HG03064 (cell line): ENCODE results near the gene TECPR1.

Experiments used
- ATAC-seq: cut with Tn5 transposase; IDR thresholded peaks from one replicate; pipeline ENCODE4 v1.9.1; 2021; ENCODE audit warnings: low read depth; ENCODE audit not compliant: unreplicated experiment

TECPR1 gene

GRCh38 chr7:98213888-98214810 lies 37.9 kb downstream of the TECPR1 start:
- ATAC-seq, result no peak

GRCh38 chr7:98213296-98213887 lies 38.6 kb downstream of the TECPR1 start:
- ATAC-seq, result no peak

- no peak for ATAC-seq
These were observed 39.4 kb downstream of the TECPR1 start for GRCh38 chr7:98212532-98213041.

GRCh38 chr7:98211676-98212531 lies 40.1 kb downstream of the TECPR1 start:
- no peak for ATAC-seq

- ATAC-seq, result no peak
These were observed 40.8 kb downstream of the TECPR1 start, which contains the start of gene BHLHA15 for GRCh38 chr7:98211221-98211675. Gene BHLHA15, plus strand, starts transcription at chr7:98211439. Its CDS starts 871 bp downstream, at chr7:98212310.

GRCh38 chr7:98210513-98211220 lies 41.4 kb downstream of the TECPR1 start:
- no peak for ATAC-seq

- no peak for ATAC-seq
These were observed 42.7 kb downstream of the TECPR1 start for GRCh38 chr7:98209166-98209920.

- ATAC-seq, result no peak
These were observed 45.3 kb downstream of the TECPR1 start for GRCh38 chr7:98206451-98207330.

GRCh38 chr7:98205162-98205845 lies 46.7 kb downstream of the TECPR1 start:
- no peak for ATAC-seq

- ATAC-seq, result no peak
These were observed 47.4 kb downstream of the TECPR1 start for GRCh38 chr7:98204670-98205069.

- no peak for ATAC-seq
These were observed 47.9 kb downstream of the TECPR1 start for GRCh38 chr7:98203964-98204605.

- ATAC-seq, result no peak
These were observed 48.6 kb downstream of the TECPR1 start for GRCh38 chr7:98203261-98203963.

GRCh38 chr7:98202367-98203195 lies 49.5 kb downstream of the TECPR1 start:
- peak; percentile 89 for ATAC-seq

GRCh38 chr7:98200364-98200763 lies 51.7 kb downstream of the TECPR1 start:
- peak; percentile 36 for ATAC-seq

- no peak for ATAC-seq
These were observed 52.9 kb downstream of the TECPR1 start for GRCh38 chr7:98199131-98199530.
